Upper lobe of right lung (tissue), 1 donor: ENCODE data around the gene MAGEB6. TPM values are rescaled to one million over a fixed set of nuclear protein-coding genes. Genes with fewer than 3 reads are reported as not detected.
"Not testable (repeated sequence)": the region's sequence is repeated elsewhere in the genome, so short reads cannot be mapped to it uniquely, and the experiment has no call there.

Experiments used
- ATAC-seq: fragments of 200-7000 bp; cut with Tn5 transposase; one replicate; pipeline ENCODE4 v1.9.1; 2020; ENCODE audit warnings: mild to moderate bottlenecking, moderate library complexity
- DNase-seq: peaks from one replicate; pipeline ENCODE4 v3.0.0-alpha.2; 2020
- H3K27ac ChIP-seq: fragments of 200-600 bp; one replicate; pipeline ENCODE4 v1.8.0; 2022
- H3K27me3 ChIP-seq: fragments of 200-600 bp; one replicate; pipeline ENCODE4 v1.8.0; 2022; ENCODE audit warnings: mild to moderate bottlenecking
- H3K36me3 ChIP-seq: fragments of 200-600 bp; one replicate; pipeline ENCODE4 v1.8.0; 2022
- H3K4me1 ChIP-seq: fragments of 200-600 bp; one replicate; pipeline ENCODE4 v1.8.0; 2022
- H3K4me3 ChIP-seq: fragments of 200-600 bp; one replicate; pipeline ENCODE4 v1.8.0; 2022; ENCODE audit warnings: mild to moderate bottlenecking
- H3K9me3 ChIP-seq: fragments of 200-600 bp; one replicate; pipeline ENCODE4 v1.8.0; 2022
- intact Hi-C: fragments of 100-400 bp; cut with DNase I; formaldehyde crosslinking; loops from one replicate; pipeline ENCODE4 v1.11.0; 2022
- long read RNA-seq: library from polyadenylated mRNA; unstranded; transcript quantifications from one replicate; pipeline ENCODE4 v2.0.0, GENCODE V29; 2021
- total RNA-seq: library from RNA; stranded (reverse); fragmentation: NEBNext Ultra II Directional; extraction: Animal tissue kit (Norgen Biotek cat#: 25700); gene quantifications from one replicate; pipeline ENCODE4 v1.2.1, GENCODE V29; 2021
- TF ChIP-seq, protein P1 (sequence below): fragments of 200-600 bp; IDR thresholded peaks from one replicate; pipeline ENCODE4 v1.8.0; 2022; ENCODE audit warnings: antibody characterized with exemption
- donor health status: DM: no; HTN: yes; CAD: no; lungs with severe emphysema.

The MAGEB6 gene, protein sequence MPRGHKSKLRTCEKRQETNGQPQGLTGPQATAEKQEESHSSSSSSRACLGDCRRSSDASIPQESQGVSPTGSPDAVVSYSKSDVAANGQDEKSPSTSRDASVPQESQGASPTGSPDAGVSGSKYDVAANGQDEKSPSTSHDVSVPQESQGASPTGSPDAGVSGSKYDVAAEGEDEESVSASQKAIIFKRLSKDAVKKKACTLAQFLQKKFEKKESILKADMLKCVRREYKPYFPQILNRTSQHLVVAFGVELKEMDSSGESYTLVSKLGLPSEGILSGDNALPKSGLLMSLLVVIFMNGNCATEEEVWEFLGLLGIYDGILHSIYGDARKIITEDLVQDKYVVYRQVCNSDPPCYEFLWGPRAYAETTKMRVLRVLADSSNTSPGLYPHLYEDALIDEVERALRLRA
- total RNA-seq = not detected
- long read RNA-seq = 0 reads

DNA sequence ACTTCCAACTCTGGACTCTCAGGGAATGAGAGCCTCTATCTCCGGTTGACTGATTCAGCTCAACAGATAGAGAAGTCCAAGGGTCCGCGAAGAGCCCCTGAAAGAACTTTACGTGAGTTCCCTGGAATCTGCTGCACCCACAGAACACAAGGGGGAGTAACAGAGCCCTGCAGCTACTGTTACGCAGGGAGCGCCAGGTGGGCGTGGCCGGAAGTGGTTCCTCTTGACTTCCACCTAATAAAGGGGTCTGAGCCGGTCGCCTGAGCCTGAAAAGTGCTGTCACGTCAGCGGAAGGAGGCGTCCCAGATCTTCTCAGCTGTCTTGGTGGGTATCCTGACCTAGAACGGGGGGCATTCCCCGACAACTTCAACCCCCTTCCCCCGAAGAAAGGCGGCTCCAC lies at the start of gene MAGEB6:
Gene MAGEB6, plus strand, starts transcription at position 237 of the 400 bp plus-strand sequence. CDS start 1,407 bp downstream, outside the sequence.
- Histone ChIP-seq H3K36me3 (no peaks in the 10 kb centered on the region), H3K4me1 (no peaks in the 10 kb centered on the region), H3K27me3 (no peaks in the 10 kb centered on the region), H3K4me3 (no peak within 1 kb of the TSS), H3K9me3 (no peaks in the 10 kb centered on the region), H3K27ac (no peak within 1 kb of the TSS)
- TF ChIP-seq, protein P1, sequence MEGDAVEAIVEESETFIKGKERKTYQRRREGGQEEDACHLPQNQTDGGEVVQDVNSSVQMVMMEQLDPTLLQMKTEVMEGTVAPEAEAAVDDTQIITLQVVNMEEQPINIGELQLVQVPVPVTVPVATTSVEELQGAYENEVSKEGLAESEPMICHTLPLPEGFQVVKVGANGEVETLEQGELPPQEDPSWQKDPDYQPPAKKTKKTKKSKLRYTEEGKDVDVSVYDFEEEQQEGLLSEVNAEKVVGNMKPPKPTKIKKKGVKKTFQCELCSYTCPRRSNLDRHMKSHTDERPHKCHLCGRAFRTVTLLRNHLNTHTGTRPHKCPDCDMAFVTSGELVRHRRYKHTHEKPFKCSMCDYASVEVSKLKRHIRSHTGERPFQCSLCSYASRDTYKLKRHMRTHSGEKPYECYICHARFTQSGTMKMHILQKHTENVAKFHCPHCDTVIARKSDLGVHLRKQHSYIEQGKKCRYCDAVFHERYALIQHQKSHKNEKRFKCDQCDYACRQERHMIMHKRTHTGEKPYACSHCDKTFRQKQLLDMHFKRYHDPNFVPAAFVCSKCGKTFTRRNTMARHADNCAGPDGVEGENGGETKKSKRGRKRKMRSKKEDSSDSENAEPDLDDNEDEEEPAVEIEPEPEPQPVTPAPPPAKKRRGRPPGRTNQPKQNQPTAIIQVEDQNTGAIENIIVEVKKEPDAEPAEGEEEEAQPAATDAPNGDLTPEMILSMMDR = no peak
- no peak for DNase-seq
- intact Hi-C loops = no loop called here
- ATAC-seq = no peak

DNA sequence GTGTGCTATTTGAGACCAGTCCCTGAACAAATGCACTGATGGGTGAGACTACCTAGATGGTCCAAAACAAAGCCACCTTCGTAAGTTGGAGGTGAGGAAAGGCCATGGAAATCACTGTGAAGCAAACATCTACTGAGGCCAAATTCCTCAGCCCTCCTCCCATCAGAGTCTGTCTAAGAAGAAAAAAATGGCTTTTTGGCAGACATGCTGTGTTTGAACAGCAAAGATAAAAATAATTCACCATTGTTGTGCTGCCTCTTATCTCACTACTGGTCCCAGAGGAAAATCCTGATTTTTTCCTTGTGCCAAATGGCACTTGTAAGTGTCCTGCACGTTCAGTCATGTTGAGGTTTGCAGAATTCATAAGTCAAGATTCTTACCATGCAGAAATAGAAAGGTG lies 46.2 kb upstream of the MAGEB6 start:
- Histone ChIP-seq H3K4me3 (no peak overlapping the region), H3K36me3 (no peaks in the 10 kb centered on the region), H3K4me1 (no peaks in the 10 kb centered on the region), H3K9me3 (no peaks in the 10 kb centered on the region), H3K27ac (no peak overlapping the region), H3K27me3 (no peaks in the 10 kb centered on the region)
- intact Hi-C loops = no loop called here
- TF ChIP-seq, protein P1 = no peak
- no peak for ATAC-seq
- no peak for DNase-seq

DNA sequence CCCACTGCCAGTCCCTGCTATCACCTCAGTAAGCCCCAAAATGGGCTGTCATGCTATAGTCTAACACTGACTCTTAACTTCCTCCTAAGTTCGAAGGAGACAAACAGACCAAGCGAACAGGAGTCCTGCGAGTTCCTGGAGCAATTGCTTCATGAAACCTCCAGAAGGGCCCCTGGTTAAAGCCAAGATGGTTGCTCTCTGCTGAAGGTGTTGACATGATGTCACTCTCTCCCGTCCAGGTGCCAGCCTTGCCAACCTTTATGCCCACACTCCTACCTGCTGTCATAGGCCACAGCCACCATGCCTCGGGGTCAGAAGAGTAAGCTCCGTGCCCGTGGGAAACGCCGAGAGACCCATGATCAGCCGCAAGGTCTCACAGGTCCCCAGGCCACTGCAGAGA lies 31.9 kb upstream of the MAGEB6 start, which contains the start of gene MAGEB6B:
Gene MAGEB6B, plus strand, starts transcription at position 301 of the 400 bp plus-strand sequence. Its CDS starts 0 bp downstream, at position 301.
- ATAC-seq = no peak
- Histone ChIP-seq H3K4me3 (no peak within 1 kb of the TSS), H3K9me3 (no peaks in the 10 kb centered on the region), H3K4me1 (no peaks in the 10 kb centered on the region), H3K27ac (no peak within 1 kb of the TSS), H3K36me3 (no peaks in the 10 kb centered on the region), H3K27me3 (no peaks in the 10 kb centered on the region)
- TF ChIP-seq, protein P1 = no peak
- no peak for DNase-seq
- intact Hi-C loops = no loop called here

DNA sequence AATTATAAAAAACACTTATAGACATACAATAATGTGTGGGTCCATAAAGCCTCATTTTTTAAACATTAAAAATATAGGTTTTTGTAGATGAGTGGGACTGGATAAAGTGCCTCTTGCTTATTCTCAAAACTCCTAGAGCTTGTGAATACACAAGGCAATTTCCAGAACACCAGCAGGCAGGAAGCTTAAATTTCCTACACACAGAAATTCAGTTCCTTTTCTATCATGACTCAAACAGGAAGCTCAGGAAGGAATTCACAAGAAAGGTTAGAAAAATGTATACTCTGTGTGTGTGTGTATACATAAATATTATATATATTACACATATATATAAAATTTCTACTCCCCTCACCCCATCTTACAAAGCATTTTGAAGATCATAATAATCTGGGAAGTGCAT lies 11.3 kb downstream of the MAGEB6 start:
- TF ChIP-seq, protein P1 = no peak
- Histone ChIP-seq H3K27ac (no peak overlapping the region), H3K4me1 (no peaks in the 10 kb centered on the region), H3K36me3 (no peaks in the 10 kb centered on the region), H3K27me3 (no peaks in the 10 kb centered on the region), H3K4me3 (no peak overlapping the region), H3K9me3 (no peaks in the 10 kb centered on the region)
- ATAC-seq (no peak), DNase-seq (no peak)
- intact Hi-C loops = no loop called here

DNA sequence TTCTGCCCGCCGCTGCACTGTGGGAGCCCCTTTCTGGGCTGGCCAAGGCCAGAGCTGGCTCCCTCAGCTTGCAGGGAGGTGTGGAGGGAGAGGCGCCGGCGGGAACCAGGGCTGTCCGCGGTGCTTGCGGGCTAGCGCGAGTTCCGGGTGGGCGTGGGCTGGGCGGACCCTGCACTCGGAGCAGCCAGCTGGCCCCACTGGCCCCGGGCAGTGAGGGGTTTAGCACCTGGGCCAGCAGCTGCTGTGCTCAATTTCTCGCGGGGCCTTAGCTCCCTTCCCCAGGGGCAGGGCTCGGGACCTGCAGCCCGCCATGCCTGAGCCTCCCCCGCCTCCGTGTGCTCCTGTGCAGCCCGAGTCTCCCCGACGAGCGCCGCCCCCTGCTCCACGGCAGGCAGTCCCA lies 12.5 kb downstream of the MAGEB6 start:
- H3K4me3 ChIP-seq, H3K36me3 ChIP-seq, ATAC-seq, H3K9me3 ChIP-seq, H3K27ac ChIP-seq, intact Hi-C loops, H3K27me3 ChIP-seq, H3K4me1 ChIP-seq, DNase-seq: not testable (repeated sequence)

DNA sequence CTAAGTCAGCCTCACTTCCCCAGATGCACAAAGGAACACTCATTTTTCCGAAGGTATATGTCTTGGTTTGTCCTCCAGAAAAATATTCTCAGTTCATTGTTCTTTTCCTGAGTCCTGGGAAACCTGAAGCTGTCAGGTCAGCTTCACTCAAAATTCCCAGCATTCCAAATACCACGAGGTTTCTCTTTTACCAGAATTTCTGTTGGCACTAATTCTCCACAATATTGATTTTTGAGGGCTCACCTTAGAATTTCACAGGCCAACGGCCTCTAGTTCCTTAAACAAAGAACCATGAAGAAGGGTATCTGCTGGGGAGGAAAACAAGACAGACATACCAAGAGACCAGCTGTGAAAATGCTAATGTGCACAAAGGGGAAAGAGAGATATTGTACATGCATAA lies 15.8 kb downstream of the MAGEB6 start:
- H3K9me3 ChIP-seq = no peaks in the 10 kb centered on the region
- intact Hi-C loops = no loop called here
- no peak for ATAC-seq
- H3K27me3 ChIP-seq = no peaks in the 10 kb centered on the region
- no peak overlapping the region for H3K27ac ChIP-seq
- H3K4me3 ChIP-seq = no peak overlapping the region
- TF ChIP-seq, protein P1 = no peak
- no peaks in the 10 kb centered on the region for H3K36me3 ChIP-seq
- no peaks in the 10 kb centered on the region for H3K4me1 ChIP-seq
- no peak for DNase-seq
